Activated CD4-positive, CD25-positive, alpha-beta regulatory T cell treated with anti-CD3 and anti-CD28 coated beads, Interleukin-2, amount 50 U/mL, for 16 hours (primary cell): ENCODE measurements around the gene ASAP2.

ENCODE experiments used
- DNase-seq: peaks from one replicate; pipeline ENCODE4 v3.0.0-alpha.2; 2020; ENCODE audit warnings: low read depth, low spot score

The ASAP2 gene

DNA sequence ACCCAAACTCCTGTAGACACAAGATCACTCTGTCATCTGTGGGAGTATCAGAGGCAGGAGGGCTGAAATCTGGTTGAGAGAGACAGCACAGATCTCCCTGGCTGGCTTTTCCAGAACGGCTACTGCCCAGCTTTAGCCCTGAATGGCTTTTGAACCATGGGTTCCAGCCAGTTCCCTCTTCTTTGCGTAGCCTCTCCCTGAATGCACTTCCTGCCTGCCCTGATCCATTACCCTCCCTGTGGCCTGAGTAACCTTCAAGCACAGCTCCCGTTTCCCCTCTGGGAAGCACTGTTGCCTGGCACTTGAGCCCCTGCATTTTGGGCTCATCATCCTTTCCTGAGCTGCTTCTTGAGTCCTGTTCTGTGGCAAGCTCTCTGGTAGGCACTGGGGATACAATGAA lies 68.8 kb downstream of the ASAP2 start:
- no peak for DNase-seq

DNA sequence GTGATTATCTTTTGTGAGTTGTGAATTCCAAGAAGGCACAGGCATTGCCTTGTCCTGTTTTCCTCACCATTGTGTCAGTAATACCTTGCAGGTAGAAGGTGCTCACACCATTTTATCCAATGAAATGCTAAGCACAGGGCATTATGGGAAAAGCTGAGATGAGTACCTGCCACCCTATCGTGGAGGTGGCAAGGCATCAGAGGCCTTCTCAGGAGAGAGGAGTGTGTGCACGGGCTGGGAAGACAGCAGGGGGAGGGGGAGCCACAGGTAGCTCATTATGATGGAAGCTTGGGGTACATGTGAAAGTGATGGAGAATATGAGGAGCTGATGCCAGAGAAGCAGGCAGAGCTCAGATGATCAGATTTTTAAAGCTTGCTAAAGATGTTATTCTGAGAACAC lies 69.5 kb downstream of the ASAP2 start:
- DNase-seq, result no peak

DNA sequence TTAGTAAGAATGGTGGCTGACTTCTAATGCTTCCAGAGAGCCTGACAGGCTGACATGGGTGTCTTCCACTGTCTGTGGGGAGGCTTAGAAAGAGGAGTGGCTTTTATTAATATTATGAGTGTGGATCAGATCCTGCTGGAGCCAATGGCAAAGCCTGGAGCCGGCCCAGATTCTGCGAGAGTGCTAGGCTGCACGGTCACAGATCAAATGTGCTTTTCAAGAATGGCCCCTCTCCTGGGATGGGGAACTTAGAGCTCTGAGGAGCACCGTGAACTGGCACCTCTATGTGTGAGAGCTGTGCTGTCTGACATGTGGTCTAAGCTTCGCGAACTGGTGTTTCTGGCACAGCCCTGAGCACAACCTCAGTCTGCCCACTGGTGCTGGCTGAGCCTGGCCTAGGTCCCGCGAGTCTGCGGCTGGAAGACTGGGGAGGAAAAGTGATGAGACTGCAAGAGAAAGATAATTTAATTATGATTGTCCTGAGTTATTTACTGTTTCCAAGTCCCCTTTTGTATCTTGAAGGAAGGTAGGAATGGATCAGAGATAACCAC lies 70.4 kb downstream of the ASAP2 start:
- no peak for DNase-seq

DNA sequence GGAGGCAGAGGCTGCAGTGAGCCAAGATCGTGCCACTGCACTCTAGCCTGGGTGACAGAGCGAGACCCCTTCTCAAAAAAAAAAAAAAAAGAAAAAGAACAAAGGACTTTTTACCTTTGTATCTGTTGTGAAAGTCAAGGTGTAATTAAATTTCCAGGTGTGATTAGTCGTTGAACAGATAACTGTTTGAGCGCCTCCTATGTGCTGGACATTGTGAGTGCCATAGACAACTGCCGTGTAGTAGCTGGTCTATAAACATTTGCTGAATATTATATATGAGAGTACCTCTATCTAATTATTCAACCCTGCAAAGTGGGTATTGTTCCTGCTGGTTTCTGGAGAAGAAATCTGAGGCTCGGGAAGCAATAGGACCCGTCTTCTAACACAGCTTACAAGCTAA lies 71.8 kb downstream of the ASAP2 start:
- no peak for DNase-seq

DNA sequence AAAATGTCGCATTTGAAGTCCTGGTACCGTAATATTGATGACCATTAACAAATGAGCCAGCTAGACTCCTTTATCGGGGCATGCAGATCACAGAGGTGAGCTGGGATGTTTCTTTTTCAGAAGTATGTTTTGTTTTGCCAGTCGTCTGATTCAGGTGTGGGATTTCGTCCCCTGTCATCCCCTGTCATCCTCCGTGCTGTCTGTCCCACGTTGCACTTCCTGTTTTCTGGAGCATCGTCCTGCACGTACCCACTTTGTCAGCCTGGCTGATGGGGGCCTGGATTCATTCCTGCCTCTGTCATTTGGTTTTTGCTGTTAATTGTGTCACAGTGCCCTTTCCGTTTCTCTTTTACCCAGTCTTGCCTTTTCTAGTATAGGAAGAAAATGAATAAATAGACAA lies 72.8 kb downstream of the ASAP2 start:
- no peak for DNase-seq

DNA sequence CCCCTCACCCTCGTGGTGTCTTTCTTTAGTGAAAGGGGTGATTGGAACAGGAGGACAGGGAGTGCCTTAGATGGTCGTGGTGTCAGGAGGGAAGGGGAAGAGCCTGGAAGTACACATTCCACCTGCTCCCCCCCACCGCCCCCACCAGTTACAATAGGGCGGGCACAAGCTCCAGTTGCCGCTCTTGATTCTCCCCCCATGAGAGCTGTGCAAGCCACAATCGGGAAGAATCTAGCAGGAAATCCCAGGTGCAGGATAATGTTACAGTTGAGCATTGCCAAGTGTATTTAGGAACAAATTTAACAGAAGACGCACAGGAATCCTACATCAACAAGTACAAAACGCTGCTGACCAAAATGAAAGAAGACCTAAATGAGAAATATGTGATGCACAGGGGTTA lies 73.6 kb downstream of the ASAP2 start:
- no peak for DNase-seq

DNA sequence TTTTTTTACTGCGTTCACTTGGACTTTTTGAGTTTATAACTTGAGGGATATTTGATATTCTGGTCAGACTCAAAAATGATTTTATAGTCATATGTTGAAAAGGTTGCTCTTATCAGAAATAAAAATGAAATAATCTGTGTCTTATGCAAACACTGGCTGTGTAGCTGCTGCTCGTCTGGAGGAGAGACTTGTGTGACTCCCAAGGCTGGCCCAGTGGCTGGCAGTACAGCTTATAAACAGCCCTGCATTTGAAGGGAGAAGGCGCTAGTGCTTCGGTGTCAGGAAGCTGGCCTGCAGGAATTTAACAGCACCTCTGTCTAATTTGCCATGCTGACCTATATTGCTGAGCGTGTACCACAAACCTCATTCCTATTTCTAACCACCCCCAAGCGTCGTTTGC lies 74.5 kb downstream of the ASAP2 start:
- DNase-seq, result no peak

DNA sequence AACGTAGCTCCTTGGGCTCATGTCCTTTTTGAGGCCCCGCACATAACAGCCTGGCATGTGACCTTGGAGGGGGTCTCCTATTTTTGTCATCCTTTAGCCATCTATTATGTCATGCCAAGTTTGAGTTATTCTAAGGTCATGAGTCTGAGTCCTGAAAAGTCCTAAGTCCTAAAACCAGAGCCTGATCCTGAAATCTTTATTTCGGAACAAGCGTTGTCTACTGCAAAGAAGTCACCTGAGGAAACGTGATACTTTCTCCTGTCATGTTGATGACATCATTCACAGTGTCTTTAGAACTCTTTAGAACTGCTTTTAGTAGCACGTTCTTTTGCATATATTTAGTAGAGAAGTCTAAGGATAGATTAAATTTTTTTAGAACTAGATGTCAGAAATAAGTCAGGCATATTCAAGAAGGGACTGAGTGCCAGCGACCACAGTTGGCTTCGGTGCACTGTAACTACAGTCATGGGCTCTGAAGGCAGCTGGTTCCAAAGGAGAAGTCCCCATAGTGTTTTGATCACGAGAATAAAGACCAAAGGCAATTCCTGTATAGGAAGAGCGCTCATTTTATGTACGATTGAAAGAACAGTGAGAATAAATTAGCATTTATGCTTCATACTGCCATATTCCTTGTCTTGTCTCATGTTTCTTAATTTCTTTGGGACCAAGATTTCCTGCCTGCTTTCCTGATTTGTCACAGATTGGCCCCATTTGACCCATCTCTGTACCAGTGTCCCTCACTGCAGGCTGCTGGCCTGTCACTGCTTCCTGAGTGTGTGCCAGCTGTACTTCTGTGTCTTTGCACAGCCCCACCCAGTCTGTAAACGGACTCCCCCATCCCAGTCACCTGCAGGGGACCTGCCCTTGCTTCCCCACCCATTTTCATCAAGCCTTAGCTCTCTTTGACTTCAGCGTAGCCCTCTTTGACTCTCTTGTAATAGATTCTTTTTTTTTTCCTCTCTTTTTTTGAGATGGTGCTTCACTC lies 75.8 kb downstream of the ASAP2 start:
- DNase-seq, result no peak

DNA sequence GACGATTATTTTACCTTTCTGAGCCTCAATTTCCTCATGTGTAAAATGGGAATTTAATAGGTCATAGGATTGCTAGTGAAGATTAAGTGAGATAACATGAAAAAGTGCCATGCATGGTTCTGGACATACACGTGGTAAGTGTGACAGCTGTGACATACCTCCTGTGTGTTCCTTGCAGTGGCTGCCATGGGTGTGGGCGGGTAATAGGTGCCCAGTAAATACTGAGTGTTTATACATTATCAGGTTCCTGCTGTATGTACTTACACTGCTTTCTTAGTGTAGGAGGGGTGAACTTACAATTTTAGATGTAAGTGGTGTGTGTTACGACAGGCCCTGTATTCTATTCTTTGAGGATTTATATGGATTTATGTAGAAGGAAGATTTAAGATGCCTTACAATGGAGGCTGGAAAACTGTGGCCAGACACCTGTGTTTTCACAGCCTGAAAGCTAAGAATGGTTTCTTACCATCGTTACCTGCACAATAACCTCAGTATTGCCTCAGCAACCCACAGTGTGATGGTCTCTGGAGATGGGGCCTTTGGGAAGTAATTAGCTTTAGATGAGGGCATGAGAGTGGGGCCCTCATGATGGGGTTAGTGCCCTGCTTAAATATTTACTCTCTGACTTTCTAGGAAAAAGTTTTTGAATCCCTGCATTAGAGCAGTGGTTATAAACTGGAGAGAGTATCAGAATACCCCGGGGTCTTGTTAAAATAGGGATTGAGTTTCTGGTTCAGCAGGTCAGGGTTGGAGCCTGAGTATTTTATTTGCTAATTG lies 78.1 kb downstream of the ASAP2 start:
- DNase-seq, result no peak

DNA sequence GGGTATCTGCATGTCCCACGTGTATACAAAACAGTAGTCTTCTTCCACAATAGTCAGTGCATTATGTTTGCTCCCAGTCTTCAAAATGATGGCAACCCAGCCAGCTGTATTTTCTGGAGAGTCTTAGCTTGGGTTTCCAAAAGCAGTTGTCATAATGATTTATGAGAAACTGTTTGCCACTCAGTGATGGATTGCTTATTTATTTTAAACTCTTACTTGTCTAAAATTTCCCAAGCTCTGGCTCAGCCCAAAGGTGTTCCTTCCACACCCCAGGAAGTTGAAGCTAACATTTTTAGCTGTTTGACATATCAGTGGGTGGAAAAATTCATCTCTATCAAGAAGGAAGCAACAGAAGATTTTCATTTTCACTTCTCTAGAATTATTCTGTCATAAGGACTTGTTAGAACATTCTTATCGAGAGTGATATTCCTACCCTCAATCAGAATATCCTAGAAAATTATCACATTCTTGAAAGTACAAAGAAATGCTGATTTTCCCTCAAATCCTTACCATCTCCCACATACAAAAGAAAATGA lies 78.8 kb downstream of the ASAP2 start:
- no peak for DNase-seq

DNA sequence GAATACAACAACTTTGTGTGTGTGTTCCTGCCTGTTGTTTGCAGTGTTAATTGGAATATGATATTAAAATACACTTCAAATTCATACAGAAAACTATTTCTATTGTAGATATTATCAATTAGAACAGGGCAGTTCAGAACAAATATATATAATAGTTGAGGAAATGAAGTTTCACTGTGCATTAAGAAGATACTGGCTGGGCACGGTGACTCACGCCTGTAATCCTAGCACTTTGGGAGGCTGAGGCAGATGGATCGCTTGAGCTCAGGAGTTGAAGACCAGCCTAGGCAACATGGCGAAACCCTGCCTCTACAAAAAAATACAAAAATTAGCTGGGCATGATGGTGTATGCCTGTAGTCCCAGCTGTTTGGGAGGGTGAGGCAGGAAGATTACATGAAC lies 79.3 kb downstream of the ASAP2 start:
- no peak for DNase-seq

DNA sequence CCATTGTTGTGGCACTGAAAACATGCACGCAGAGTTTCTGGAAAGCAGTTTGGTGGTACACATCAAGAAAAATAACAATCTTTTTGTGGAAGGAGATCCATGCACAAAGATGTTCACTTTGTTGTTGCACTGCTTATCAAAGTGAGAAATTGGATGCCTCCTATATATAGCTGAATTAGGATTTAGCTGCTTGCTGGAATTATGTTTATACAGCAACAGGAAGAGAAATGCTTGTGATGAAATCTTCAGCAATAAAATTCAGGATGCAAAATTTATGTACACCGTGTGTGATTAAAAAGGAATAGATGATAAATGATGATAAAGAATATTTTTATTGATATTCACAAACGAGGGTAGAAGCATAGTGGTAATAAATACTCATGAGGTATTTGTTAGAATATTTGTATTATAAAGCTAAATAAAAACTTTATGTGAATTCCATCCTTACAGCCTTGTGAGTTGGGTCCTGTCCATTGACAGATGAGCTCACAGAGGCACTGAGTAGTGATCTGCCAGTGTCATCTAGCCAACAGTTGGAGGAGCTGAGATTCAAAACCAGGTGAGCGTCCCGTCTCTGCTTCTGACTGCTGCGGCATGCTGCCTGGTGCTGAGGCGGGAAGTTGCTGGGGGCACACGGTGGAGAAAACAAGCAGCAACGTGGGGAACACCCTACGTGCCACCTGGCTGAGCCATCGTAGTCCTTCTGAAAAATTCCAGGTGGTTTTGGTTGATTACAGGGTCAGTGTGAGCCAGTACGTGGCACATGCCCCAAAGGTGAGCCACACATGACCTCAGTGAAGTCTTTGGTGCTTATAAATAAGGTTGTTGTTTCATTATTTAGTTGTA lies 80.2 kb downstream of the ASAP2 start:
- DNase-seq, result no peak

DNA sequence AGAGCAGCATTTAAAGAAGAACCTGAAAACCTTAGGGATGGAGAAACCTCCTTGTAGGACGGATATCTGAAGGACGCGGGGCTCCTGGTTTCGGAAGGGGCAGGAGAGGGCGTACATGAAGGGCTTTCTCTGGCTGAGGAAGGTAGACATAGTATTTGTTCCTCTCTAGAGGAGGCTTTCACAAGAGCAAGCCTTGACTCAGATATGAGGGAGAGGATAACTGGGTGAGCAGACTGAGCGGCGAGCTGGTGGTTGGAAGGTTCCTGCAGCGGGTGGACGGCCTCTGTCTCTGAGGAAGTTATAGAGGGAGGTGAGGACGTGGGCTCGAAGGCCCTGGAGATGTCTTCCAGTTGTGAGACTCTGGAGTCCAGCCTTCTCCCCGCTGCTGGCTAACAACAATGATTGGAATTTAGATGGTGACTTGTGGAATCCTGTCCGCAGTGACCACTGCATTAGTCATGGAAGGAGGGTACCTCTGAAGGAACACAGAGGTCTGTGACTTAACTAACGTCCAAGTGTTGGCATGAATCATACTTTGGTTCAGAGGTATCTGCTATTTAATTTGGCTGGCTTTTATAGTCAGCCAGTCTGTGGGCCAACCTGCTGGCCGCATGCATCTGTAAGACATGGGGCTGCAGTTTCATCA lies 80.9 kb downstream of the ASAP2 start:
- DNase-seq, result no peak

DNA sequence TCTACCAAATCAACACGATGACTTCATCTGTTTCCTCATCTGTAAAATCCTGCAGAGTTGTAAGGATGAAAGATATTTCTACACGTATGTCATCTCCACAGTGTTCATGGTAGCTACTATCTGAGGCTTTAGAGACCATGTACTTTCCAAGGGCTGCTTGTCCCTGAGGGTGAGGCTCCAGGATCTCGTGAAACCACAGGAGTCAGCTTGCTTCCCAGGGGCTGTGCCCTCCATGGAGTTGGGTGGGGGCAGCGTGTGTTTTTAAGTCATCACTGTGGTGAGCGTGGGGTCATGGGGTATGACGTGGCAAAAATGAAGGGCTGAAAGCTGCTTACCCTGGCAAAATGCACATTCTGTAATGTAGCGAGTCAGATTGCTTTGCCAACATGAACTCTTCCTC lies 81.6 kb downstream of the ASAP2 start:
- no peak for DNase-seq

DNA sequence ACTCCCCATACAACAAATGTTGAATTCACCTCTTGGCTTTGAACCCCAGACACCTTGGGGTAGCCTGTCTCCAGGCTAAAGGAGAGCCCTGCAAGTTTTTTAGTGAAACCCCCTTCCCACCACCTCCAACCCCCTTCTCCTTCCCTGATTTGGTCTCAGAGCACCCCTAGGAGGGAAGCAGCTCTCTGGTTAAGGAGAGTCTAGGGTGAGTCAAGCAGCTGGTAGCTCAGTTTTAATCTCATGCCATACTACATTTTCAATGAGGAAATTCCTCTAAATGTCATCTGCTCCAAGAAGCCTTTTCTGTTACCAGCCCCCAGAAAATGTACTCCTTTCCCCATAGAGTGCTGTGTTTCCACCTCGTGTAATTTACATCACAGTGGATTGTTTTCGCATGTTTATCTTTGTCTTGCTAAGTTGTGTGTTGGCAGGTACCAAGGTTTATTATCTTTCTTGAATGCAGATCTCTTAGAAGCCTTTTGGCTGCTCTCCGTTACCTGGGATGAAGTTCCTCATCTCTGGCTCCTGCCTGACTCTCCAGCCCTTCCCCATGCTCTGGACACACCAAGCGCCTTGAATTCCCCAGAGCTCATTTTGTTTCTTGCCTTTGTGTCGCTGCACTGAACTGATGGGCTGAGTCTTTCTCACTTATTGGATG lies 82.2 kb downstream of the ASAP2 start:
- no peak for DNase-seq

DNA sequence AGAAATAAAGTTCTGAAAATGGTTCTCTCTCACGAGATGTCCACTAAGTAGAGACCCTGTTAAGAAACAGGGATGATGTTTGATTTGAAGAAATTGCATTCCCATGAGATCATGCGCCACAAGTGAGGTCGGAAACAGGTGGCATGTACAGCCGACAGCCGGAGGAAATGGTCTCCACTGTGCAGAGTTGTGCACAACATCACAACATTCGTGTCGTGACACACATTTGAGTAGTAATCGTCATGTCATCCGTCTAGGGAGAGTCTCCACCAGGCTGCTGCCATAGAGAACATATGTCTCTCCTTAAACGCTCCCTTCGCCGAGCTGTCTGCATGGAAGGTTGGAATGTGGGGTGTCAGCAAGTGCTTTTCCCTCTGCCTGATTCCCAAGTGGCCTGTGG lies 84.7 kb downstream of the ASAP2 start:
- no peak for DNase-seq

DNA sequence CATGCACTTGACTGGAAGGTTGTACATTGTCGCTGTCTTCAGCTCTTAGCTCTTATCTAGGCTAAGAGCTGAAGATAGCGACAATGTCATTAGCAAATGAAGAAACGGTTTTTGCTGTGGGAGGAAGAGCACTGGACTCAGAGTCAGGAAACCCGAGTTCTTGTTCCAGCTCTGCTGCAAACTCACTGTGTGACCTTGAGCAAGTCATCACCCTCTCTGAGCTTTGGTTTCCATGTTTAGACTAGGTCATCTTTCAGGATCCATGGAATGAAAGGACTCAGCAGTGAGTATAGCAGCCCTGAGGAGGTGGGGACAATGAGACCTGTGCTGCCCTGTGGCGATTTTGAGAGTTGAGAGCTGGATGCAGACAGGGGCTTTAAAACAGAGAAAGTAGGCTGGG lies 85.3 kb downstream of the ASAP2 start:
- no peak for DNase-seq

DNA sequence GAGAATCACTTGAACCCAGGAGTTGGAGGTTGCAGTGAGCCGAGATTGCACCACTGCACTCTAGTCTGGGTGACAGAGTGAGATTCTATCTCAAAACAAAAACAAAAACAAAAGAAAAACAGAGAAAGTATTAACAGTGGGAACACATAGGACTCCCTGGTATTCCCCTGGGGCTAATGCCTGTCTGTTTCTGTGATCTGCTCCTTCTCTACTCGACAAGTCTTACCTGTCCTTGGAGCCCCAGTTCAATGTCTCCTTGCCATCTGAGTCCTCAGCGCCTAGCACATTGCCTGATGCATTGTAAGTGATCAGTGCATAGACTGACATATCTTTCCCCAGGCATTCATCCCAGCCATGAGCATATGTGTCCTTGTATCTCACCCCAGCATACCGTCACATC lies 85.8 kb downstream of the ASAP2 start:
- DNase-seq, result no peak

DNA sequence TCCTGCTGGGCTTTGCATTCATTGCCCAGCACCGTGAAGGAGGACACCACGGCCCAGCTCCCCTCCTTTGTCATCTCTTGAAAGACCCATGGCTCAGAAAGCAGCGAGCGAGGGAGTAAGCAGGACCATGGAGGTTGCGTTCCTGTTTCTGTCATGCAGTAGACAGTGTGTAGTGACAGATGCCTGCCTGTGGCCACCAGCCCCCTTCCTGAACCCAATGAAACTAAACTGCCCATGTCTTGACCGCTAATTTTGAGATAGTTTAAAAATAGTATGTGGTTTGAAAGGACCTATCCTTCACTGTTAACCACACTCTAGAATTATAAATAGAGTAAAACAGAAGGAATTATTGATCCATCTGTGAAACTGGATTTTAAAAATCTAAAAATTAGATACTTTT lies 88.2 kb downstream of the ASAP2 start:
- no peak for DNase-seq

DNA sequence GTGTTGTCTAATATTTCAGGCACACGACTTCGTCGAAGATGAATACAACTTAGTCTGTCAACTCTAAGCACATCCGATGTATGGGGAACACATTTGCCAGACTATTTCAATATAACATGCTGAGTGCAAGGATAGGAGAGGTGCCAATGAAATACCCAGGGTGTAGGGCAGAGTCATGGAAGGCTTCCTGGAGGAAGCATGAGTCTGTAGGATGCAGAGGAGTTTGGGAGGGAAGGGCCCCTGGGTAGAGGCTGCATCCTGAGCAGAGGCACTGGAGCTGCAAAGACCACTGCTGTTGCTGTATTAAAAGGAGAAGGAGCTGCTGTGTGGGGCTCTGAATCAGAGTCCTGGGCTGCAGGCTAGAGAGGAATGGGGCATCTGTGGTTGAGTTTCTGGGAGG lies 89.9 kb downstream of the ASAP2 start:
- no peak for DNase-seq
